PC-9 (cell line): Measurements from ENCODE around the gene E2F4.

ENCODE experiments used
- EZH2 ChIP-seq: fragments of 200-600 bp; sonication (generic); IDR thresholded peaks from 2 replicates; pipeline ENCODE4 v1.8.0; 2017; ENCODE audit warnings: antibody characterized with exemption, low read depth
- TF ChIP-seq, protein P1 (sequence below): fragments of 200-600 bp; sonication (generic); conservative IDR thresholded peaks from 2 replicates; pipeline ENCODE4 v1.6.1; 2017; ENCODE audit warnings: mixed run types, antibody characterized with exemption, mild to moderate bottlenecking, moderate library complexity

- TF ChIP-seq, protein P1, sequence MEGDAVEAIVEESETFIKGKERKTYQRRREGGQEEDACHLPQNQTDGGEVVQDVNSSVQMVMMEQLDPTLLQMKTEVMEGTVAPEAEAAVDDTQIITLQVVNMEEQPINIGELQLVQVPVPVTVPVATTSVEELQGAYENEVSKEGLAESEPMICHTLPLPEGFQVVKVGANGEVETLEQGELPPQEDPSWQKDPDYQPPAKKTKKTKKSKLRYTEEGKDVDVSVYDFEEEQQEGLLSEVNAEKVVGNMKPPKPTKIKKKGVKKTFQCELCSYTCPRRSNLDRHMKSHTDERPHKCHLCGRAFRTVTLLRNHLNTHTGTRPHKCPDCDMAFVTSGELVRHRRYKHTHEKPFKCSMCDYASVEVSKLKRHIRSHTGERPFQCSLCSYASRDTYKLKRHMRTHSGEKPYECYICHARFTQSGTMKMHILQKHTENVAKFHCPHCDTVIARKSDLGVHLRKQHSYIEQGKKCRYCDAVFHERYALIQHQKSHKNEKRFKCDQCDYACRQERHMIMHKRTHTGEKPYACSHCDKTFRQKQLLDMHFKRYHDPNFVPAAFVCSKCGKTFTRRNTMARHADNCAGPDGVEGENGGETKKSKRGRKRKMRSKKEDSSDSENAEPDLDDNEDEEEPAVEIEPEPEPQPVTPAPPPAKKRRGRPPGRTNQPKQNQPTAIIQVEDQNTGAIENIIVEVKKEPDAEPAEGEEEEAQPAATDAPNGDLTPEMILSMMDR: no peak
- no peak for TF ChIP-seq EZH2
Observed at GRCh38 chr16:67213197-67214019, 21.5 kb downstream of the E2F4 start.
